ENCODE results near the gene FAM227A.

The FAM227A gene

GRCh38 chr22:38694049-38694448 is 37.9 kb upstream of the FAM227A start:
- TF ChIP-seq, protein P1, sequence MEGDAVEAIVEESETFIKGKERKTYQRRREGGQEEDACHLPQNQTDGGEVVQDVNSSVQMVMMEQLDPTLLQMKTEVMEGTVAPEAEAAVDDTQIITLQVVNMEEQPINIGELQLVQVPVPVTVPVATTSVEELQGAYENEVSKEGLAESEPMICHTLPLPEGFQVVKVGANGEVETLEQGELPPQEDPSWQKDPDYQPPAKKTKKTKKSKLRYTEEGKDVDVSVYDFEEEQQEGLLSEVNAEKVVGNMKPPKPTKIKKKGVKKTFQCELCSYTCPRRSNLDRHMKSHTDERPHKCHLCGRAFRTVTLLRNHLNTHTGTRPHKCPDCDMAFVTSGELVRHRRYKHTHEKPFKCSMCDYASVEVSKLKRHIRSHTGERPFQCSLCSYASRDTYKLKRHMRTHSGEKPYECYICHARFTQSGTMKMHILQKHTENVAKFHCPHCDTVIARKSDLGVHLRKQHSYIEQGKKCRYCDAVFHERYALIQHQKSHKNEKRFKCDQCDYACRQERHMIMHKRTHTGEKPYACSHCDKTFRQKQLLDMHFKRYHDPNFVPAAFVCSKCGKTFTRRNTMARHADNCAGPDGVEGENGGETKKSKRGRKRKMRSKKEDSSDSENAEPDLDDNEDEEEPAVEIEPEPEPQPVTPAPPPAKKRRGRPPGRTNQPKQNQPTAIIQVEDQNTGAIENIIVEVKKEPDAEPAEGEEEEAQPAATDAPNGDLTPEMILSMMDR (IDR thresholded peaks at IDR 0.05; ENCODE audit: low read depth, low read length): no peak
- H3K4me3 ChIP-seq (replicated peaks in 1 of 2; ENCODE audit: low read depth in 2 of 2, low read length in 2 of 2): no peak overlapping the region
- no peak for DNase-seq (ENCODE audit: low read depth in 2 of 2)

GRCh38 chr22:38689651-38690050 is 33.5 kb upstream of the FAM227A start:
- TF ChIP-seq, protein P1 (IDR thresholded peaks at IDR 0.05; ENCODE audit: low read depth, low read length): no peak
- DNase-seq (ENCODE audit: low read depth in 2 of 2): no peak
- no peak overlapping the region for H3K4me3 ChIP-seq (replicated peaks in 1 of 2; ENCODE audit: low read depth in 2 of 2, low read length in 2 of 2)

- TF ChIP-seq, protein P1 (IDR thresholded peaks at IDR 0.05; ENCODE audit: low read depth, low read length): no peak
- no peak for DNase-seq (ENCODE audit: low read depth in 2 of 2)
- H3K4me3 ChIP-seq (replicated peaks in 1 of 2; ENCODE audit: low read depth in 2 of 2, low read length in 2 of 2): no peak overlapping the region
Observed at GRCh38 chr22:38685761-38686160, 29.6 kb upstream of the FAM227A start.

DNA sequence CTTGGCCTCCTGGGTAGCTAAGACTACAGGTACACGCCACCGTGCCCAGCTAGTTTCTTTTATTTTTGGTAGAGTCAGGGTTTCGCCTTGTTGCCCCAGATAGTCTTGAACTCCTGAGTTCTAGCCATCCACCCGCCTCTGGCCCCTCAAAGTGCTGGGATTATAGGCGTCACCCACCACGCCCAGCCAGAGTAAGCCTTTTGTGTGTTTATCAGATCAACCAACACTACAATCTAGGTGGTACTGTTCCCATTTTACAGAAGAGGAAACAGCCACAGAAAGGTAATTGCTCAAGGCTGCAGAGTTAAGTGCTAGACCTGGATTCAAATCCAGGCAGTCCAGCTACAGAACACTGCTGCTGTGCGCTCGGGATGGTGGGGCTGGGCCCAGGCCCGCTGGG is 28.7 kb upstream of the FAM227A start:
- no peak for DNase-seq (ENCODE audit: low read depth in 2 of 2)
- H3K4me3 ChIP-seq (replicated peaks in 1 of 2; ENCODE audit: low read depth in 2 of 2, low read length in 2 of 2): no peak overlapping the region
- TF ChIP-seq, protein P1 (IDR thresholded peaks at IDR 0.05; ENCODE audit: low read depth, low read length): no peak

DNA sequence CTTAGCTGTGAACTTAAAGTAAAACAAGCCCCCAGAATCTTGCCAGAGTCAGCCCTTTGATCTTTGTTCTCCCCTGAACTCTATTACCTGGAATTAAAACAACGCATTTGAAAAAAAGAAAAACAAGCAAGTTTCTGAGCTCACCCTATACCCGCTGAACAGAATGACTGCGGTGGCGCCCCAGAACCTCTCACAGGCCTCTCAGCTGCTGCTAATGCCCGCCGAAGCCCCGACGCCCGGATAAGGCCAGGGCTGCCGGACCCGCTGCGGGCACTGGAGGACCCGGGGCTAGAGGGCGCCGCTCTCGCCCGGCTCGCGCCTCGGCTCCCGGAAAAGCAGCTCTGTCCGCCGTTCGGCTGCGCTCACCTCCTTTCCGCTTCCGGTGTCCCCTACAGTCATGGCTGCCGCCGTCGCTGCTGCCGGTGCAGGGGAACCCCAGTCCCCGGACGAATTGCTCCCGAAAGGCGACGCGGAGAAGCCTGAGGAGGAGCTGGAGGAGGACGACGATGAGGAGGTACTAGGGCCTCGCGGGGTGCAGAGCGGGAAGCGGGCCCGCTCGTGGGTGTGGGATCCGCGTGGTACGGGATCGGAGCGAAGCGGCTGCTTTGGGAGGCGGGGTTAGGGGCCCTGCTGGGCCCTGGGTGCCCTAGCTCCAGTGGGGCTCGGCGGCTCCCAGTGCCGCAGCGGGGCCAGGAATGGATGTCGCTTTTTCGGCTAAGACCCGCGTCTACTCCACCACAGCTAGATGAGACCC is 25.6 kb upstream of the FAM227A start, which contains the start of gene TOMM22:
Gene TOMM22, plus strand, starts transcription at position 376 of the 754 bp plus-strand sequence. Its CDS starts 22 bp downstream, at position 398.
- DNase-seq (ENCODE audit: low read depth in 2 of 2): peak; percentile 85 to 89
- peak within 1 kb of the TSS; percentile 91 to 94 for H3K4me3 ChIP-seq (replicated peaks in 1 of 2; ENCODE audit: low read depth in 2 of 2, low read length in 2 of 2)
- TF ChIP-seq, protein P1 (IDR thresholded peaks at IDR 0.05; ENCODE audit: low read depth, low read length): peak; percentile 41

DNA sequence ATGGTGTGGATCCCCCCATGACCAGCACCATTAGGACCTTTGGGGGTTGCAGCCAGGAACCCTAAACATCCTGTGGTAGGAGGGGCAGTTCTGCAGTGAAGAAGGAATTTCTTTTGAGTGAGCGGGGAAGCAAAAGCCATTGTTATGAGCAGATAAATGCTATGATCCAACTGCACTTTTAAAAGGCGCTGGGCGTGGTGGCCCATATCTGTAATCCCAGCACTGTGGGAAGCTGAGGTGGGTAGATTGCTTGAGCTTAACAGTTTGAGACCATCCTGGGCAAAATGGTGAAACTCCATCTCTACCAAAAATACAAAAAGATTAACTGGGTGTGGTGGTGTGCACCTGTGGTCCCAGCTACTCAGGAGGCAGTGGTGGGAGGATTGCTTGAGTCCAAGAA is 19.6 kb upstream of the FAM227A start:
- TF ChIP-seq, protein P1 (IDR thresholded peaks at IDR 0.05; ENCODE audit: low read depth, low read length): no peak
- DNase-seq (ENCODE audit: low read depth in 2 of 2): no peak
- no peak overlapping the region for H3K4me3 ChIP-seq (replicated peaks in 1 of 2; ENCODE audit: low read depth in 2 of 2, low read length in 2 of 2)

Measured in cardiac fibroblast (primary cell).